ENCODE data around the gene USP47.

GRCh38 chr11:11806586-11806985 is 35.2 kb upstream of the USP47 start:
- TF ChIP-seq, protein P1, sequence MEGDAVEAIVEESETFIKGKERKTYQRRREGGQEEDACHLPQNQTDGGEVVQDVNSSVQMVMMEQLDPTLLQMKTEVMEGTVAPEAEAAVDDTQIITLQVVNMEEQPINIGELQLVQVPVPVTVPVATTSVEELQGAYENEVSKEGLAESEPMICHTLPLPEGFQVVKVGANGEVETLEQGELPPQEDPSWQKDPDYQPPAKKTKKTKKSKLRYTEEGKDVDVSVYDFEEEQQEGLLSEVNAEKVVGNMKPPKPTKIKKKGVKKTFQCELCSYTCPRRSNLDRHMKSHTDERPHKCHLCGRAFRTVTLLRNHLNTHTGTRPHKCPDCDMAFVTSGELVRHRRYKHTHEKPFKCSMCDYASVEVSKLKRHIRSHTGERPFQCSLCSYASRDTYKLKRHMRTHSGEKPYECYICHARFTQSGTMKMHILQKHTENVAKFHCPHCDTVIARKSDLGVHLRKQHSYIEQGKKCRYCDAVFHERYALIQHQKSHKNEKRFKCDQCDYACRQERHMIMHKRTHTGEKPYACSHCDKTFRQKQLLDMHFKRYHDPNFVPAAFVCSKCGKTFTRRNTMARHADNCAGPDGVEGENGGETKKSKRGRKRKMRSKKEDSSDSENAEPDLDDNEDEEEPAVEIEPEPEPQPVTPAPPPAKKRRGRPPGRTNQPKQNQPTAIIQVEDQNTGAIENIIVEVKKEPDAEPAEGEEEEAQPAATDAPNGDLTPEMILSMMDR (IDR thresholded peaks at IDR 0.05), result no peak
- TF ChIP-seq POLR2AphosphoS5 (IDR thresholded peaks at IDR 0.05; ENCODE audit: low read depth, low read length) (no peak), SIN3A (IDR thresholded peaks at IDR 0.05; ENCODE audit: borderline replicate concordance, insufficient read depth, low read depth, low read length) (no peak), REST (IDR thresholded peaks at IDR 0.05; ENCODE audit: insufficient read depth in 1 of 2, low read depth in 2 of 2, low read length in 1 of 2) (no peak), TCF7L2 (IDR thresholded peaks at IDR 0.05; ENCODE audit: low read depth, low read length) (no peak)

All from Panc1 (cell line).